GM18498 (cell line): Measurements from ENCODE around the gene SETBP1.

ENCODE experiments used
- ATAC-seq: cut with Tn5 transposase; IDR thresholded peaks from one replicate; pipeline ENCODE4 v1.9.1; 2021; ENCODE audit warnings: mild to moderate bottlenecking, moderate library complexity; ENCODE audit not compliant: unreplicated experiment

The SETBP1 gene

DNA sequence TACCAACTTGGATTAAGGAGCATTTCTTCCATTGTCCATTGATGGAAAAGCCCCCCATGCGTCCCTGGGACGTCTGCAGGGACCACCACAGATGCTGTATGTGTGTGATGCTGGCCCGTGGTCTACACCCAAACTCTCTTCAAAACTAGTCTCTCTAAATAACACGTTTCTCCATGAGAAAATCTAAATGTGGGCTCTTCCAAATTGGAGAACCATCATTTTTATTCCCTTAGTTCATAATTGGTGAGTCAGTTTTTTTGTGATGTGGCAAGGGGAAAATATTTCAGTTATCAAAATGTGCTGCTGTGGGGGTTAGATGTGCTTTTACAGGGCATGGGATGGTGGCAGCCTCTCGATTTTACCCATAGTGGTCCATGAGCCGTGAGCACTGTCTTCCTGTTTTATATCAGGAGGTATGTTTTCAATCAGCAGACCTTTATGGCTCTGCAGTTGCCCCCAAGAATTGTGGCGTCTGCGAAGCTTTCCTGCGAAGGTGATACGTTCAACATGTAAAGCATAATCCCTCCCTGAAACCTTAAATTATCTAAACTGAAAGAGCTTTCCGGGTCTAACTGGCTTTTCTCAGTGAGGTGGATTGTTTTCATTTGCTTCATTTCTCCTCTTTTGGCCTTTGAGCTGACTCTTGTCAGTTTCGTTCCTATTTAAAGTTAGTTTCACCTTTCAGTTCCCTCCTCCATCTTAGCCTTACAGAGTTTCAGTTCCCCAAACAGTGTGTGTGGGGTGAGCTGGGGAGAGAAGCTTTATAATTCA, 78.4 kb downstream of the SETBP1 start:
- peak; percentile 95 for ATAC-seq

DNA sequence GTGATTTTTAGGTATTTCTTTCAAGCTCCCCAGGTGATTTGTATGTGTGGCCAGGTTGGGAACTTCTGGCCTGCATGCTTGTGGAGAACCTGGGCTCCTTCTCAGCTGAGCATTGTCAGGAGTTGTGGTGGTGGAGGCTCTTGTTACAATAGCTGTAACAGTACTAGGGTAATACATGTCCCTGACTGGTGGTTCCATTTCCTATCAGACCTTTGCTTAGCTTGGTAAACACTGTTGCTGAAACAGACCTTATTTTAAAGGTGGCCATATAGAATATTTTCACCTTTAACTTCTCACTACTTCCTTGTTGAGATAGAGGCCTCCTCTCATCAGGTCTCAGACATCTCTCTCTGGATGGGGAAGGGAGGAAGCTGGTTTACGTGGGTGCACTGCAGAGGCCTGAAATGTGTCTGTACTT, 79.2 kb downstream of the SETBP1 start:
- peak; percentile 56 for ATAC-seq

GRCh38 chr18:44761812-44762211, 81.1 kb downstream of the SETBP1 start:
- no peak for ATAC-seq

DNA sequence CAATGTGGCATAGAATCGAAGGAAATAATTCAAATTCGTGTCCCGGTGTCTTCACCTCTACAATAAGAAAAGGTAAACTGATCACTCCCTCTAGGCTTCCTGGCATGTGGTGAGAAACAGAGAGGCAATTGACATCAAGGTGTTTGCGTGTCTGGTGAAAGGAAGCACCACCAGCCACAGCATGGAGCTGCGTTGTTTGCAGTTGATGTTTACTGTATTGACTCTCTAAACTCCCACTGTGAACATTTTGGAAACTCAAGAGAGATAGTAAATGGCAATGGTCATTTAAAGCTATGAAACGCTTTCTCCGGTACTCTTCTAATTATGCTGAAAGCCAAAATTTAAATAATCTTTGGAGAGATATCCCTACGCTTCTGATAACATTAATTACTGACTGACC, 82.6 kb downstream of the SETBP1 start:
- ATAC-seq: no peak

GRCh38 chr18:44764863-44765262, 84.2 kb downstream of the SETBP1 start:
- ATAC-seq: no peak

DNA sequence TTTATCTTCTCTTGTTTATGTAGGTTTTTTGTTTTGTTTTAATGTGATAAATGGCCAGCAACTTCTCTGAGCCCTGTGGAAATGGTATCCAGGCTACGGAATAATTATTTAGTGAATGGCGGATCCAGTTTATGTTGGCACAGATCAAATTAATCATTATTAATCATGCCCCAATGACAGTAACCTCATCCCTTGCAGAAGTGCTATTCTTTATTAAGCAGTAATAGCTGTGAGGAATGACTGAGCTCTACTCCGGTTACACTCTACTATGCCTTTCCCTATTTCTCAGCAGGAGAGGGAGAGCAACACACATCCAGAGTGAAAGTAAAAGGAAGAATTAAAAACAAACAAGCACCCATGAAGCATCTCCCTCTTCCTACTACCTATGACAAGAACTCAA, 84.8 kb downstream of the SETBP1 start:
- no peak for ATAC-seq

DNA sequence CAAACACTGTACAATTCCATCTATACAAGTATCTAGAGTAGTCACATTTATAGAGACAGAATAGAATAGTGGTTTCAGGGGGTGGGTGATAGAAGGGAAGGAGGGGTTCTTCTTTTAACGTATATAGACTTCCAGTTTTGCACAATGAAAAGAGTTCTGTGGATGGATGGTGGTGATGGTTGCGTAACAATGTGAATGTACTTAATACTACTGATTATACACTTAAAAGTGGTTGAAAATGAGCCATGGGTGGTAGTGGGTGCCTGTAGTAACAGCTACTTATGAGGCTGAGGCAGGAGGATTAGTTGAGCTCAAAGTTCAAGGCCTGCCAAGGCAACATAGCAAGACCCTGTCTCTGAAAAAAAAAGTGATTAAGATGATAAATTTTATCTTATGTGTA, 85.8 kb downstream of the SETBP1 start:
- ATAC-seq: no peak

DNA sequence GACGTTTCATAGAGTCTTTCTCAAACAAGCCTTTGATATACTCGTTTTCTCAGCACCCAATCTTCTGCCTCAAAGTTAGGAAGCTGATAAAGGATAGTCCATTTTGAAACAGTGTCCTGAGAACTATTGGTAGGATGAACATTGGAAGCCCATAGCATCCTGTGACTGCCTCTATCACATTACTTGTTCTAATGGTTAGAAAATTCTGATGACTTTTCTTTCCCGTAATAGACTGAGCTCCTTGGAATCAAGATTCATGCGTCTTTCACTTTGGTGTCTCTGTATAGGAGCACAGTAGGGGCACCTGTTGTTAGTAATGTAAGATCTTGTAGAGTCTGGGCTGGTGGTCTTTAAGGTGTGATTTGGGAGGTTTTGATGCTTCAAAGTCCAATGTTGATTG, 87.1 kb downstream of the SETBP1 start:
- no peak for ATAC-seq

DNA sequence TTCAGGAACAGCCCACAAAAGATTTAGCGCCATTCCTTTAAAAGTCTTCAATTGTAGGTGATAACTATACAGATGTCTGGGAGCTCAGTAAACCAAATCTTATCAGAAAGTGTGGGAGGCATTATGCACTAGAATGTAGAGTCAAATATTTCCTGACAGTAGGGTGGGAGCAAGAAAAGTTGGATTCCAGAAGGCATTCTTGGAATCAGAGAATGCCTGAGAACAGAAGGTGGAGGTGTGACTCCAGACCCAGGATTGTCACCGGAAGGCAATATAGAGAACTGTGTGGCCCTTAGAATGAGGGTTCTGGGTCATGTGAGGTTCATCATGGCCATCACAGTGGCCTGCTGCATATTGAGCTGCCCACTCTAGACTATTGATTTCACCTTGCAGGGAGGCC, 90.0 kb downstream of the SETBP1 start:
- ATAC-seq: no peak

- ATAC-seq: no peak
These were observed 90.9 kb downstream of the SETBP1 start for GRCh38 chr18:44771572-44771955.

- no peak for ATAC-seq
These were observed 91.5 kb downstream of the SETBP1 start for GRCh38 chr18:44771956-44772917.

GRCh38 chr18:44773640-44774155, 93.0 kb downstream of the SETBP1 start:
- ATAC-seq: no peak

- ATAC-seq: no peak
These were observed 93.5 kb downstream of the SETBP1 start for GRCh38 chr18:44774191-44774590.

DNA sequence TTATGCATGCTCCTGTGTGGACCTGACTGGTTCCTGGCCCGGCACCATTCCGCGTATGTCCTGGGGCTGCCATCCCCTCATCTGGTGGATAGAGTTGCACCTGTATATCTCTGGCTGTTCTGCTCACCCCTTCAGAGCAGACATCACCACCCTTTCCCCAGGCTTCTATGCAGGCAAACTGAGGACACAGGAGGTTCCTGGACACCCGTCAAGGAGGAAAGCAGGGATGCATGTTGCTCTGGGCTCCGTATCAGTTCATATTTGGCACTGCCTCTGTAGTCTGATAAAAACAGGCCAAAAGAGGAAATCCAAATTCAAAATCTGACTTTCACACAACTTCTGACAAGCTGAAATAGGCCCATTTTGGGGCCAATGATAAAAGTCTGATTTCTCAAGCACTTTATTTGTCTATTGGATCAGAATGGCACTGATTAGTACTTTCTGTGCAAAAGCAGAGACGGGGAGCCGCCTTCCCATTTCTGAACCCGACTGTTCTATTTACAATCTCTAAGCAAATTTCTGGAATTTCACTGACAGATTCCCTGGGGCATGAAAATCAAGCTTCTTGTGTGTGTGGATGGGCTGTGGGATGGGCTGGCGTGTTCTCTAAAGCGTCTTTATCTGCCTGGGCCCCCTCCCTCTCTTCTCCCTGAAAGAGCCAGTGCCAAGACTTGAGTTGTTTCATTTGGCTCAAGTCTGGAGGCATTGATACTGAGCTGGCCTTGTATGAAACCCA, 96.9 kb downstream of the SETBP1 start:
- no peak for ATAC-seq

DNA sequence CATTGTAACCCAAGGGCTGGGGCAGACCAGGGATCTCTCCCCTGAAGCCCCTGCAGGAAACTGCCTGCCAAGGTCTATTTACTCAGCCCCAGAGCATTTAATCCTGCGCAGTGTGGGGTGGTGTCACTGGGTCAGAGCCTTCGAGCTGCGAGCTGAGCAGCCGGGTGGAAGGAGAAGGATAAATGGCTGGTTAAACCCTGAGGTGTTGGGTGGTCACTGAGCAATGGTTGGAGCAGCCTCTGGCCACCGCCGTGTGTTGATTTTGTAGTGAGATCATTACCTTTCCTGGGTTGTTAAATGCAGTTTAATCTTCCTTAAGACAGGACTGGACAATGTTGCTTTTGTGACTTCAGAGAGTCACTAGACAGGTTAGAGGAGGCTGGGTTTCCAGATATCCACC, 98.1 kb downstream of the SETBP1 start:
- no peak for ATAC-seq

GRCh38 chr18:44779753-44780292, 99.1 kb downstream of the SETBP1 start:
- ATAC-seq: no peak

GRCh38 chr18:44781886-44782285, 101.2 kb downstream of the SETBP1 start:
- no peak for ATAC-seq

DNA sequence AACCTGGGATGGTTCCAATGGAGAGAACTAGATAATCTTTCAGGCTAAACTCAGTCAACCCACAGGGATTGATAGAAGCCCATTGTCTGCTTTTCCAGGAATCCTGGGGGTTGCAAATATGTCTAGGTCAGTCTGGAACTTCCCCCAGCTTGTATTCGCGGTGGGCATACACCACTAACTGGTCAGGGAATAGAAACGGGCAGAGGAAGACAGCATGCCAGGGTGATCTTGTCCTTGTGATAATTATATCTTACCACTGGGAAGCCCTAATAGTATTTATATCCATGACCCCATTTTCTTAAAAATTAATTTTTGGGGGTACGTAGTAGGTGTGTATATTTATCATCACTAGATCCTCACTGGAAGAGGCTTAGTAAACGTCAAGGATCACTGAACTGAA, 101.9 kb downstream of the SETBP1 start:
- ATAC-seq: no peak

- ATAC-seq: no peak
These were observed 102.7 kb downstream of the SETBP1 start for GRCh38 chr18:44783371-44783770.

- ATAC-seq: peak; percentile 30
These were observed 105.6 kb downstream of the SETBP1 start for GRCh38 chr18:44786257-44786656.

DNA sequence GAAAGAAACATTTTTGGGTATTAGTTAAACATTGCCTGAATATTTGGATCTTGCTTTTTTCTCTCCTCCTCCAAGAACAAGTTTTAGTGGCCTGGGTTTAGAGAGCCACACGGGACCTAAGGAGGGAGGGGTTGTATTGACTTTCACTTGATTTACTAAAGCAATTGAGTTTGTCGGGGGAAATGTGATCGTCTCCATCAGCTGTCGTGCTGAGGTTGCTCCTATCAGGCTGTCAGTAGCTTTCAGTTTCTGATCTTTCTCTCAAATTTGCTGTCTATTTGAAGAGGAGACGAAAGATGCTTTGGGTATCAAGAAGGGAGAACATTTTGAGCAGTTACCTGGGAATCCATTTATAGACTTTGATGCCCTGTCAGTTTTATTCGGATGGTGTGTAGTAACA, 106.0 kb downstream of the SETBP1 start:
- ATAC-seq: peak; percentile 89
